Neural progenitor cell (in vitro differentiated cells): ENCODE data around the gene SMIM38.

Experiments used
- EZH2 ChIP-seq: fragments of 200-600 bp; sonication (generic); IDR thresholded peaks from 2 replicates; pipeline ENCODE4 v1.6.1; 2017; ENCODE audit warnings: antibody characterized with exemption, mild to moderate bottlenecking, moderate library complexity
- EZH2phosphoT487 ChIP-seq: fragments of 200-600 bp; sonication (generic); IDR thresholded peaks from 2 replicates; pipeline ENCODE4 v1.6.1; 2017; ENCODE audit warnings: antibody characterized with exemption
- TF ChIP-seq, protein P1 (sequence below): fragments of 200-600 bp; sonication (generic); IDR thresholded peaks from 2 replicates; pipeline ENCODE4 v1.5.1; 2017; ENCODE audit warnings: antibody characterized with exemption, mild to moderate bottlenecking

DNA sequence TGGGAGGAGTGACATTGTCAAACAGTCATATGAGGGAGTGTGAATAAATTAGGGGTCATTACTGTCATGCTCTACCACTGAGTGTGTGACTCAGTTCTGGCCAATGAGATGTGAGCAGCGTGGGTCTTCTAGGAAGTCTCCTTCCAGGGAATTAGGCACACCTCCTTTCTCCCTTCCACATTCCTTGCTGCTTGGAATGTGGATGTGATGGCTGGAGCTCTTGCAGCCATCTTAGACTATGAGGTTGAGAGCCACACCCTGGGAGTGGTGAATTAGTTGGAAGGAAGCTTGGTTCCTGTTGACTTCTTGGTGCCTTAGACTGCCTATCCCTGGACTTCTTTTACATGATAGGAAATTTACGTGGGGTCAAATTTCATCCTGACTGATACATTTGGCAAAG, 36.5 kb upstream of the SMIM38 start:
- TF ChIP-seq EZH2 (no peak), EZH2phosphoT487 (no peak)
- TF ChIP-seq, protein P1, sequence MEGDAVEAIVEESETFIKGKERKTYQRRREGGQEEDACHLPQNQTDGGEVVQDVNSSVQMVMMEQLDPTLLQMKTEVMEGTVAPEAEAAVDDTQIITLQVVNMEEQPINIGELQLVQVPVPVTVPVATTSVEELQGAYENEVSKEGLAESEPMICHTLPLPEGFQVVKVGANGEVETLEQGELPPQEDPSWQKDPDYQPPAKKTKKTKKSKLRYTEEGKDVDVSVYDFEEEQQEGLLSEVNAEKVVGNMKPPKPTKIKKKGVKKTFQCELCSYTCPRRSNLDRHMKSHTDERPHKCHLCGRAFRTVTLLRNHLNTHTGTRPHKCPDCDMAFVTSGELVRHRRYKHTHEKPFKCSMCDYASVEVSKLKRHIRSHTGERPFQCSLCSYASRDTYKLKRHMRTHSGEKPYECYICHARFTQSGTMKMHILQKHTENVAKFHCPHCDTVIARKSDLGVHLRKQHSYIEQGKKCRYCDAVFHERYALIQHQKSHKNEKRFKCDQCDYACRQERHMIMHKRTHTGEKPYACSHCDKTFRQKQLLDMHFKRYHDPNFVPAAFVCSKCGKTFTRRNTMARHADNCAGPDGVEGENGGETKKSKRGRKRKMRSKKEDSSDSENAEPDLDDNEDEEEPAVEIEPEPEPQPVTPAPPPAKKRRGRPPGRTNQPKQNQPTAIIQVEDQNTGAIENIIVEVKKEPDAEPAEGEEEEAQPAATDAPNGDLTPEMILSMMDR = no peak
